OCI-LY7 (cell line): Measurements from ENCODE around the gene PROM2. TPM values are rescaled to one million over a fixed set of nuclear protein-coding genes. Genes with fewer than 3 reads are reported as not detected.

Source experiments
- BruUV-seq: library from RNA; stranded (reverse); fragments of 400-500 nt; replicated peaks from 2 replicates; lab custom pipeline; 2021; lab: Mats Ljungman, UMichigan
- CTCF ChIA-PET: fragments of 300-600 bp; sonication (Branson Sonifier 250); formaldehyde crosslinking; loops from one replicate; lab custom pipeline; 2022; ENCODE audit warnings: antibody characterized with exemption; ENCODE audit not compliant: unreplicated experiment; lab: Charles Lee
- POLR2A ChIA-PET: fragments of 300-600 bp; sonication (Branson Sonifier 250); formaldehyde crosslinking; loops from one replicate; lab custom pipeline; 2022; ENCODE audit warnings: antibody characterized with exemption; lab: Charles Lee
- DNase-seq: peaks from one replicate; pipeline ENCODE4 v3.0.0-alpha.2; 2015; ENCODE audit warnings: low spot score
- H2AFZ ChIP-seq: fragments of 200-600 bp; sonication (generic), shearing (Covaris generic); 2 replicates; pipeline ENCODE4 v1.6.1; 2014; ENCODE audit warnings: mild to moderate bottlenecking, antibody characterized with exemption, low read length, moderate library complexity
- H3K27ac ChIP-seq: fragments of 200-600 bp; sonication (generic); 2 replicates; pipeline ENCODE4 v1.5.1; 2014; ENCODE audit warnings: mixed run types, low read depth, mild to moderate bottlenecking, moderate library complexity, low read length, inconsistent platforms; ENCODE audit not compliant: poor library complexity, severe bottlenecking
- H3K36me3 ChIP-seq: fragments of 200-600 bp; sonication (generic); 2 replicates; pipeline ENCODE4 v1.6.1; 2014; ENCODE audit warnings: mild to moderate bottlenecking, antibody characterized with exemption, low read length, moderate library complexity, mixed read lengths; ENCODE audit not compliant: insufficient read depth
- H3K4me1 ChIP-seq: fragments of 200-600 bp; sonication (generic); 2 replicates; pipeline ENCODE4 v1.5.1; 2014; ENCODE audit warnings: mild to moderate bottlenecking, low read length; ENCODE audit not compliant: insufficient read depth, poor library complexity, severe bottlenecking
- H3K4me2 ChIP-seq: fragments of 200-600 bp; sonication (generic); 2 replicates; pipeline ENCODE4 v1.6.1; 2014; ENCODE audit warnings: mild to moderate bottlenecking, low read length
- H3K4me3 ChIP-seq: fragments of 200-600 bp; sonication (generic); 2 replicates; pipeline ENCODE4 v1.5.1; 2014; ENCODE audit warnings: mild to moderate bottlenecking, low read depth, low read length; ENCODE audit not compliant: poor library complexity, severe bottlenecking
- H3K79me2 ChIP-seq: fragments of 200-600 bp; sonication (generic); 2 replicates; pipeline ENCODE4 v1.6.1; 2016; ENCODE audit warnings: low read depth, mild to moderate bottlenecking, low read length, moderate library complexity, mixed read lengths; ENCODE audit not compliant: insufficient read depth
- H3K9me2 ChIP-seq: fragments of 200-600 bp; sonication (generic); 2 replicates; pipeline ENCODE4 v1.6.1; 2016; ENCODE audit warnings: mild to moderate bottlenecking, low read length, mixed read lengths; ENCODE audit not compliant: insufficient read depth
- H3K9me3 ChIP-seq: fragments of 200-600 bp; sonication (generic); 2 replicates; pipeline ENCODE4 v1.6.1; 2014; ENCODE audit warnings: mild to moderate bottlenecking, mixed run types, low read length, mixed read lengths
- H4K20me1 ChIP-seq: fragments of 200-600 bp; sonication (generic); 2 replicates; pipeline ENCODE4 v1.6.1; 2014; ENCODE audit warnings: mild to moderate bottlenecking, antibody characterized with exemption, low read length, moderate library complexity, mixed read lengths; ENCODE audit not compliant: insufficient read depth
- CTCF ChIP-seq: fragments of 200-600 bp; sonication (generic); conservative IDR thresholded peaks from 2 replicates; pipeline ENCODE4 v1.5.1; 2014; ENCODE audit warnings: mild to moderate bottlenecking, antibody characterized with exemption, low read length, moderate library complexity, mixed read lengths
- EZH2phosphoT487 ChIP-seq: fragments of 200-600 bp; sonication (generic); IDR thresholded peaks from 2 replicates; pipeline ENCODE4 v1.6.1; 2018; ENCODE audit warnings: low read depth, borderline replicate concordance, mild to moderate bottlenecking, mixed run types, antibody characterized with exemption, low read length, moderate library complexity, mixed read lengths
- intact Hi-C: fragments of 100-400 bp; cut with micrococcal nuclease; formaldehyde crosslinking; loops from one replicate; pipeline ENCODE4 v1.10.0; 2022; ENCODE audit not compliant: unreplicated experiment
- total RNA-seq, 2 experiments: library from RNA; depleted of rRNA in 1 of 2; stranded (reverse); fragments of >200 nt in 1 of 2; shearing (Covaris generic) in 1 of 2; gene quantifications; 2 replicates each; pipeline ENCODE4 v1.2.3, GENCODE V29; 2014 to 2022

Gene PROM2
- total RNA-seq, 2 experiments from 2014 or later: 0.47 TPM; not detected in 1

DNA sequence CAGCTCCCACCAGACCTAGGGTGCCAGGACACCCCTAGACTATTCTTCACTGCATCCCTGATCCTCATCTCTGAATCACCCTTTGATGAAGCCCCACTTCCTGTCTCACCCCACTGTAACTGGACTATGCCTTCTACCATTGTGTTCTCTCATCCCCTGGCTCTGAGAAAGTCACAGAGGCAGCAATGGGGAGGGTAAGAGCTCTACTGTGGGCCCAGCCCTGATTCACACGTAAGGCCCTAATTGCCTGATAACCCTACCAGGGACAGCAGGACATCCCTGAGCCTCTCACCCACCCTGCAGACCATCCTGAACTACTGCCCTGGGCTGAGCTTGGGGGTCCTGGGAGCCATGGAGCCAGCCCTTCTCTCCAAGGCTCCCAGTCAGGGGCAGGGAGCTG is 1.5 kb upstream of the PROM2 start:
- H2AFZ ChIP-seq: no peak overlapping the region
- H3K9me3 ChIP-seq: no peaks in the 10 kb centered on the region
- H3K9me2 ChIP-seq: no peaks in the 10 kb centered on the region
- no peak overlapping the region for H3K4me3 ChIP-seq
- BruUV-seq: no TSS peak
- intact Hi-C loops: no loop called here
- H3K4me2 ChIP-seq: no peak overlapping the region
- ChIA-PET CTCF (no interaction called here), POLR2A (no interaction called here)
- no peaks in the 10 kb centered on the region for H3K4me1 ChIP-seq
- DNase-seq: no peak
- H3K27ac ChIP-seq: no peak overlapping the region
- no peaks in the 10 kb centered on the region for H4K20me1 ChIP-seq
- H3K36me3 ChIP-seq: no peaks in the 10 kb centered on the region
- H3K79me2 ChIP-seq: no peaks in the 10 kb centered on the region
- no peak for TF ChIP-seq CTCF
- no peak for TF ChIP-seq EZH2phosphoT487

GRCh38 chr2:95273566-95274290 is 521 bp upstream of the PROM2 start:
- H3K36me3 ChIP-seq: no peaks in the 10 kb centered on the region
- DNase-seq: no peak
- CTCF ChIA-PET: no interaction called here
- H3K79me2 ChIP-seq: no peaks in the 10 kb centered on the region
- H3K4me2 ChIP-seq: no peak overlapping the region
- H4K20me1 ChIP-seq: no peaks in the 10 kb centered on the region
- H3K27ac ChIP-seq: no peak overlapping the region
- H3K9me2 ChIP-seq: no peaks in the 10 kb centered on the region
- intact Hi-C loops: no loop called here
- BruUV-seq: no TSS peak
- H3K9me3 ChIP-seq: no peaks in the 10 kb centered on the region
- no peak overlapping the region for H2AFZ ChIP-seq
- H3K4me3 ChIP-seq: no peak overlapping the region
- POLR2A ChIA-PET: no interaction called here
- H3K4me1 ChIP-seq: no peaks in the 10 kb centered on the region
- TF ChIP-seq CTCF: no peak
- no peak for TF ChIP-seq EZH2phosphoT487

DNA sequence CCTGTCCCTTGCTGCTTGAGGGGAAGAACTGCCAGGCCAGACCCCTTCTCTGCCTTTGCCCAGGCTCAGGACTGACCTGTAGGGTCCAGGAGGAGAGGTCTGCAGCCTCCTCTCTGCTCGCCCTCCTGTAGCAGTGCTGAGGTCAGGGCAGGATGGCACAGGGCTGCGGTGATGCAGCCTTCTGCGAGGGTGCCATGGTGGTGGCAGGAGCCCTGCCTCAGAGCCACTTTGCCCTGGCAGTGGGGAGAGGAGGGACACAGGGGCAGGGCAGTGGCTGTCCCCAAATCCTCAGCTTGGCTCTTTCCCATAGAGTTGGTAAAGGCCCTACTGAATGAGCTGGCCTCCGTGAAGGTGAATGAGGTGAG is 884 bp downstream of the PROM2 start:
- Histone ChIP-seq H3K4me1 (no peaks in the 10 kb centered on the region), H3K4me2 (no peak overlapping the region), H3K4me3 (no peak overlapping the region), H4K20me1 (no peaks in the 10 kb centered on the region), H3K79me2 (no peaks in the 10 kb centered on the region), H3K9me2 (no peaks in the 10 kb centered on the region), H3K9me3 (no peaks in the 10 kb centered on the region), H3K36me3 (no peaks in the 10 kb centered on the region), H3K27ac (no peak overlapping the region), H2AFZ (no peak overlapping the region)
- POLR2A ChIA-PET: no interaction called here
- CTCF ChIA-PET: no interaction called here
- TF ChIP-seq EZH2phosphoT487 (no peak), CTCF (no peak)
- BruUV-seq: no TSS peak
- no peak for DNase-seq
- intact Hi-C loops: no loop called here
